ENCODE results near the gene RELB. TPM values are rescaled to one million over a fixed set of nuclear protein-coding genes. Genes with fewer than 3 reads are reported as not detected.

The RELB gene
- polyA plus RNA-seq, 4 donors, result 10.5 to 41.3 (median 17.6) TPM

GRCh38 chr19:45079063-45079910 lies 78.0 kb downstream of the RELB start, which contains the start of gene GEMIN7:
Gene GEMIN7 (plus strand): TSS chr19:45079260. CDS start chr19:45090115, 10,855 bp downstream.
- WGBS, 3 donors, result 0% methylated on average over 40 to 61 of the region's 61 CpGs
- Histone ChIP-seq H3K9me3 (ENCODE audit: control insufficient read depth in 2 of 2, insufficient read depth in 1 of 2, low read depth in 1 of 2, low read length in 1 of 2) (no peaks in the 10 kb centered on the region), H3K4me3 (ENCODE audit: low read depth in 1 of 3, low read length in 3 of 3) (peak within 1 kb of the TSS; percentile 65 to 82 (median 81)), H3K27ac (ENCODE audit: low read depth in 1 of 3, low read length in 2 of 3) (peak within 1 kb of the TSS; percentile 57 to 92 (median 64)), H3K27me3 (ENCODE audit: control insufficient read depth in 3 of 3, insufficient read depth in 3 of 3, low read length in 3 of 3) (no peaks in the 10 kb centered on the region), H3K4me1 (ENCODE audit: control insufficient read depth in 3 of 3, insufficient read depth in 2 of 3, low read depth in 1 of 3, low read length in 2 of 3) (peaks cover 2 to 39% (median 15%) of the 10 kb centered on the region in 3 donors), H3K36me3 (ENCODE audit: control insufficient read depth in 3 of 3, insufficient read depth in 2 of 3, low read depth in 1 of 3, low read length in 3 of 3) (peaks cover 0 to 35% (median 1%) of the 10 kb centered on the region in 3 donors)
- FAIRE-seq (no peak), DNase-seq (peak; percentile 72 to 88)

- Histone ChIP-seq H3K36me3 (ENCODE audit: control insufficient read depth in 3 of 3, insufficient read depth in 2 of 3, low read depth in 1 of 3, low read length in 3 of 3) (peaks cover 0 to 36% (median 1%) of the 10 kb centered on the region in 3 donors), H3K9me3 (ENCODE audit: control insufficient read depth in 2 of 2, insufficient read depth in 1 of 2, low read depth in 1 of 2, low read length in 1 of 2) (no peaks in the 10 kb centered on the region), H3K4me3 (ENCODE audit: low read depth in 1 of 3, low read length in 3 of 3) (peak overlapping the region; percentile 65 to 82 (median 81)), H3K27me3 (ENCODE audit: control insufficient read depth in 3 of 3, insufficient read depth in 3 of 3, low read length in 3 of 3) (no peaks in the 10 kb centered on the region), H3K27ac (ENCODE audit: low read depth in 1 of 3, low read length in 2 of 3) (peak overlapping the region; percentile 57 to 92 (median 64)), H3K4me1 (ENCODE audit: control insufficient read depth in 3 of 3, insufficient read depth in 2 of 3, low read depth in 1 of 3, low read length in 2 of 3) (peaks cover 2 to 34% (median 11%) of the 10 kb centered on the region in 3 donors)
- 5 to 7% (median 6%) methylated on average over 6 of the region's 6 CpGs for WGBS, 3 donors
- no peak for FAIRE-seq
- peak; percentile 72 to 94 for DNase-seq
Measured at GRCh38 chr19:45079911-45080370, 78.7 kb downstream of the RELB start.

GRCh38 chr19:45082170-45082569 lies 80.9 kb downstream of the RELB start:
- FAIRE-seq (no peak), DNase-seq (no peak)
- Histone ChIP-seq H3K4me3 (ENCODE audit: low read depth in 1 of 3, low read length in 3 of 3) (no peak overlapping the region), H3K9me3 (ENCODE audit: control insufficient read depth in 2 of 2, insufficient read depth in 1 of 2, low read depth in 1 of 2, low read length in 1 of 2) (no peaks in the 10 kb centered on the region), H3K27ac (ENCODE audit: low read depth in 1 of 3, low read length in 2 of 3) (no peak overlapping the region), H3K4me1 (ENCODE audit: control insufficient read depth in 3 of 3, insufficient read depth in 2 of 3, low read depth in 1 of 3, low read length in 2 of 3) (peaks cover 2 to 23% (median 9%) of the 10 kb centered on the region in 3 donors), H3K27me3 (ENCODE audit: control insufficient read depth in 3 of 3, insufficient read depth in 3 of 3, low read length in 3 of 3) (no peaks in the 10 kb centered on the region), H3K36me3 (ENCODE audit: control insufficient read depth in 3 of 3, insufficient read depth in 2 of 3, low read depth in 1 of 3, low read length in 3 of 3) (peaks cover 0 to 52% (median 3%) of the 10 kb centered on the region in 3 donors)
- WGBS, 3 donors, result 88 to 90% (median 90%) methylated on average over 5 of the region's 5 CpGs

- FAIRE-seq, result no peak
- H3K9me3 ChIP-seq (ENCODE audit: control insufficient read depth in 2 of 2, insufficient read depth in 1 of 2, low read depth in 1 of 2, low read length in 1 of 2), result no peaks in the 10 kb centered on the region
- peaks cover 0 to 15% (median 0%) of the 10 kb centered on the region in 3 donors for H3K4me1 ChIP-seq (ENCODE audit: control insufficient read depth in 3 of 3, insufficient read depth in 2 of 3, low read depth in 1 of 3, low read length in 2 of 3)
- 92 to 95% (median 94%) methylated on average over 4 of the region's 4 CpGs for WGBS, 3 donors
- H3K27ac ChIP-seq (ENCODE audit: low read depth in 1 of 3, low read length in 2 of 3), result no peak overlapping the region
- H3K4me3 ChIP-seq (ENCODE audit: low read depth in 1 of 3, low read length in 3 of 3), result no peak overlapping the region
- H3K27me3 ChIP-seq (ENCODE audit: control insufficient read depth in 3 of 3, insufficient read depth in 3 of 3, low read length in 3 of 3), result no peaks in the 10 kb centered on the region
- peaks cover 3 to 77% (median 6%) of the 10 kb centered on the region in 3 donors for H3K36me3 ChIP-seq (ENCODE audit: control insufficient read depth in 3 of 3, insufficient read depth in 2 of 3, low read depth in 1 of 3, low read length in 3 of 3)
- peak in 1 of 2 donors; percentile 1 for DNase-seq
Measured at GRCh38 chr19:45086480-45086879, 85.2 kb downstream of the RELB start.

- Histone ChIP-seq H3K4me3 (ENCODE audit: low read depth in 1 of 3, low read length in 3 of 3) (no peak overlapping the region), H3K27ac (ENCODE audit: low read depth in 1 of 3, low read length in 2 of 3) (peak overlapping the region in 1 of 3 donors; percentile 42), H3K9me3 (ENCODE audit: control insufficient read depth in 2 of 2, insufficient read depth in 1 of 2, low read depth in 1 of 2, low read length in 1 of 2) (no peaks in the 10 kb centered on the region), H3K4me1 (ENCODE audit: control insufficient read depth in 3 of 3, insufficient read depth in 2 of 3, low read depth in 1 of 3, low read length in 2 of 3) (peaks cover 0 to 15% (median 0%) of the 10 kb centered on the region in 3 donors), H3K27me3 (ENCODE audit: control insufficient read depth in 3 of 3, insufficient read depth in 3 of 3, low read length in 3 of 3) (no peaks in the 10 kb centered on the region), H3K36me3 (ENCODE audit: control insufficient read depth in 3 of 3, insufficient read depth in 2 of 3, low read depth in 1 of 3, low read length in 3 of 3) (peaks cover 2 to 66% (median 6%) of the 10 kb centered on the region in 3 donors)
- no peak for FAIRE-seq
- WGBS, 3 donors, result 64 to 77% (median 71%) methylated on average over 11 of the region's 11 CpGs
- DNase-seq, result peak in 1 of 2 donors; percentile 1
Measured at GRCh38 chr19:45087531-45087930, 86.3 kb downstream of the RELB start.

Other genes with a start within 250 kb of the RELB start
- gene CBLC, start 223.6 kb upstream of the RELB start, polyA plus RNA-seq, result 100 to 1,000 TPM in 2 of 4 donors, 10 to 100 TPM in 2; 54.0 to 162 (median 92.3) TPM
- gene BCAM, start 192.4 kb upstream of the RELB start, polyA plus RNA-seq, result 100 to 1,000 TPM in 1 of 4 donors, 10 to 100 TPM in 1, 1 to 10 TPM in 2; 2.9 to 136 (median 18.5) TPM
- 100 to 1,000 TPM in 2 of 4 donors, 10 to 100 TPM in 2; 72.5 to 153 (median 100) TPM for gene NECTIN2, start 155.2 kb upstream of the RELB start, polyA plus RNA-seq
- 10 to 100 TPM; 24.6 to 82.7 (median 29.0) TPM for gene TOMM40, start 110.2 kb upstream of the RELB start, polyA plus RNA-seq
- 100 to 1,000 TPM in 3 of 4 donors, 10 to 100 TPM in 1; 14.1 to 201 (median 122) TPM for gene APOE, start 95.7 kb upstream of the RELB start, polyA plus RNA-seq
- gene APOC1, start 86.9 kb upstream of the RELB start, polyA plus RNA-seq, result 10 to 100 TPM in 2 of 4 donors, 1 to 10 TPM in 2; 3.1 to 65.1 (median 13.4) TPM
- not detected for gene APOC4, start 59.2 kb upstream of the RELB start, polyA plus RNA-seq
- 100 to 1,000 TPM in 1 of 4 donors, 10 to 100 TPM in 3; 23.4 to 214 (median 70.1) TPM for gene APOC2, start 55.4 kb upstream of the RELB start, polyA plus RNA-seq
- 100 to 1,000 TPM in 1 of 4 donors, 10 to 100 TPM in 3; 63.0 to 101 (median 80.9) TPM for gene CLPTM1, start 46.1 kb upstream of the RELB start, polyA plus RNA-seq
- gene CLASRP, start 37.6 kb downstream of the RELB start, polyA plus RNA-seq, result 100 to 1,000 TPM in 1 of 4 donors, 10 to 100 TPM in 3; 55.3 to 117 (median 80.4) TPM
- 10 to 100 TPM in 1 of 4 donors, 1 to 10 TPM in 3; 4.7 to 10.3 (median 7.6) TPM for gene ZNF296, start 75.0 kb downstream of the RELB start, polyA plus RNA-seq
- 10 to 100 TPM; 25.3 to 49.7 (median 35.4) TPM for gene GEMIN7, start 77.8 kb downstream of the RELB start, polyA plus RNA-seq
- 10 to 100 TPM; 19.5 to 47.0 (median 31.6) TPM for gene PPP1R37, start 91.7 kb downstream of the RELB start, polyA plus RNA-seq
- under 1 TPM in 2 of 4 donors, not detected in 2; 0.09 to 0.13 TPM for gene NKPD1, start 159.5 kb downstream of the RELB start, polyA plus RNA-seq
- gene TRAPPC6A, start 176.8 kb downstream of the RELB start, polyA plus RNA-seq, result 10 to 100 TPM; 38.4 to 67.6 (median 41.7) TPM
- 10 to 100 TPM in 1 of 4 donors, 1 to 10 TPM in 3; 3.6 to 12.8 (median 6.4) TPM for gene BLOC1S3, start 177.3 kb downstream of the RELB start, polyA plus RNA-seq
- gene EXOC3L2, start 243.9 kb downstream of the RELB start, polyA plus RNA-seq, result 1 to 10 TPM in 3 of 4 donors, under 1 TPM in 1; 0.22 to 2.7 (median 2.1) TPM
- gene MARK4, start 249.8 kb downstream of the RELB start, polyA plus RNA-seq, result 10 to 100 TPM in 1 of 4 donors, 1 to 10 TPM in 3; 5.1 to 14.2 (median 7.7) TPM

All from small intestine (tissue), 7 donors.